HL-60 (cell line): ENCODE data around the gene AGMO.

Source experiments
- CTCF ChIP-seq: IDR thresholded peaks from one replicate; pipeline ENCODE4 v1.5.1; 2011; ENCODE audit warnings: low read length, control low read depth, inconsistent platforms; ENCODE audit not compliant: insufficient read depth
- POLR2AphosphoS5 ChIP-seq: IDR thresholded peaks from 2 replicates; pipeline ENCODE4 v1.6.1; 2012; ENCODE audit warnings: low read depth
- SPI1 ChIP-seq: IDR thresholded peaks from 2 replicates; pipeline ENCODE4 v1.6.1; 2012; ENCODE audit warnings: low read depth, mild to moderate bottlenecking, borderline replicate concordance

GRCh38 chr7:15504351-15504750, 57.5 kb downstream of the AGMO start:
- no peak for TF ChIP-seq CTCF
- TF ChIP-seq SPI1, result no peak
- no peak for TF ChIP-seq POLR2AphosphoS5
